GM06990 (cell line): Measurements from ENCODE around the gene SDF4.

Experiments used
- DNase-seq: peaks from one replicate; pipeline ENCODE4 v3.0.0-alpha.2; 2011; ENCODE audit not compliant: insufficient read length; ENCODE audit errors: extremely low read depth
- H3K27me3 ChIP-seq: replicated peaks from 2 replicates; pipeline ENCODE4 v1.6.0; 2011; ENCODE audit warnings: low read length; ENCODE audit not compliant: control insufficient read depth, insufficient read depth
- H3K36me3 ChIP-seq: 2 replicates; pipeline ENCODE4 v1.5.1; 2011; ENCODE audit warnings: low read length; ENCODE audit not compliant: control insufficient read depth, insufficient read depth
- H3K4me3 ChIP-seq: replicated peaks from 2 replicates; pipeline ENCODE4 v1.5.1; 2011; ENCODE audit warnings: low read depth, mild to moderate bottlenecking, control low read depth, low read length
- TF ChIP-seq, protein P1 (sequence below): IDR thresholded peaks from 2 replicates; pipeline ENCODE4 v1.5.1; 2011; ENCODE audit warnings: low read length, control low read depth, mild to moderate bottlenecking, inconsistent platforms; ENCODE audit not compliant: insufficient read depth, poor library complexity, severe bottlenecking

Gene SDF4

DNA sequence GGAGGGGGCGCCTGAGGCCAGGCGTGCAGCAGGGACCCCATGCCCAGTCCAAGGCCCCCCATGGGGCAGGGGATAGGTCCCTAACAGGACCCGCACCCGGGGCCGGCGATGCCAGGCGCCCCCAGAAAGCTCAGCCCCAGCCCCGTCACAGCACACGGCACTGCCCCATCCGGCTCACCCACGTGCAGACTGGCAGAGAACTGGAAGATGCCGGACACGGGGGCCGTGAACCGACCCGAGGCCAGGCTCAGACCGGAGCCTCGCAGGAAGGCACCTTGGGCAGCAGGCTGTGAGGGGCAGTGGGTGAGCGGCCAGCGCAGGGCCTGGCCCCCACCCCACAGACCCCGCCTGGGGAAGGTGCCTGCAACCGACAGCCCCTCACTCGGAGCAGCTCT lies 11.5 kb upstream of the SDF4 start:
- no peaks in the 10 kb centered on the region; the same call in 1 of the 2 replicates for H3K27me3 ChIP-seq
- H3K4me3 ChIP-seq, result no peak overlapping the region
- TF ChIP-seq, protein P1, sequence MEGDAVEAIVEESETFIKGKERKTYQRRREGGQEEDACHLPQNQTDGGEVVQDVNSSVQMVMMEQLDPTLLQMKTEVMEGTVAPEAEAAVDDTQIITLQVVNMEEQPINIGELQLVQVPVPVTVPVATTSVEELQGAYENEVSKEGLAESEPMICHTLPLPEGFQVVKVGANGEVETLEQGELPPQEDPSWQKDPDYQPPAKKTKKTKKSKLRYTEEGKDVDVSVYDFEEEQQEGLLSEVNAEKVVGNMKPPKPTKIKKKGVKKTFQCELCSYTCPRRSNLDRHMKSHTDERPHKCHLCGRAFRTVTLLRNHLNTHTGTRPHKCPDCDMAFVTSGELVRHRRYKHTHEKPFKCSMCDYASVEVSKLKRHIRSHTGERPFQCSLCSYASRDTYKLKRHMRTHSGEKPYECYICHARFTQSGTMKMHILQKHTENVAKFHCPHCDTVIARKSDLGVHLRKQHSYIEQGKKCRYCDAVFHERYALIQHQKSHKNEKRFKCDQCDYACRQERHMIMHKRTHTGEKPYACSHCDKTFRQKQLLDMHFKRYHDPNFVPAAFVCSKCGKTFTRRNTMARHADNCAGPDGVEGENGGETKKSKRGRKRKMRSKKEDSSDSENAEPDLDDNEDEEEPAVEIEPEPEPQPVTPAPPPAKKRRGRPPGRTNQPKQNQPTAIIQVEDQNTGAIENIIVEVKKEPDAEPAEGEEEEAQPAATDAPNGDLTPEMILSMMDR, result no peak
- no peaks in the 10 kb centered on the region for H3K36me3 ChIP-seq
- no peak for DNase-seq

DNA sequence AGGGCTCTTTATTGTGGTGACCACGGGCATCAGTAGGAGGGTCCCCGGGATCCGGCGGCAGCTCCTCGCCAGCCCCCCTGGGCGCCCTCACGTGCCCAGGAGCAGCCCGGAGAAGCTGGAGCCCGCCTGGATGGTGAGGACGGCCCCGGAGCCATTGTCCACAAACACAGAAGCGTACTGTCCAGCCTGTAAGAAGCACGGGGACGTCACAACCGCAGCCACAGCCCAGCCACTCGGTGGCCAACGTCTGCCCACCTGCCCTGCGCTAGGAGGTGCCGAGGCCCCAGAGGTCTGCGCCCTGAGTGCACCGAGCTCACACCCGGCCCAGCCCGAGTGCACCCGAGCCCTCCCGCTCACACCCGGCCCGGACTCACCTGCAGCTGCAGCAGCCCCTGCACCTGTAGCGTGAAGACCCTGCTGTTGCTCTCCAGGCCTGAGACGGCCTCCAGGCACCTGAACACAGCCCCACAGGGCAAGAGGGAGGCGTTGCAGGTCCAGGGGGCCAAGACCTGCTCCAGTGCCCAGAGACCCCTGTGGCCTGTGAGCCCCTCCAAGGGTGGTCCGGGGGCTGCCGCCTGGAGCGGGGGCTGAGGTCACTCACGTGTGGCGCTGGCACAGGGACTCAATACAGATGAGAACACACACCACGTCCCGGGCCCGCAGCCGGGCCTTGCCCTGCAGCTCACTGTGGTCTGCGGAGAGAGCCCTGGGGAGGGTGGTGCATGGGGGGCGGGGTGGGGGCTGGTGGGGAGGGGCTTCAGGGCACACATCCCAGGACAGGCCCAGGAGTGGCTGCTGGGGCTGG lies 10.9 kb upstream of the SDF4 start:
- Histone ChIP-seq H3K27me3 (no peaks in the 10 kb centered on the region; the same call in 1 of the 2 replicates), H3K4me3 (no peak overlapping the region)
- TF ChIP-seq, protein P1, result no peak

GRCh38 chr1:1241588-1242219 lies 9.9 kb upstream of the SDF4 start:
- Histone ChIP-seq H3K36me3 (no peaks in the 10 kb centered on the region), H3K27me3 (no peaks in the 10 kb centered on the region; the same call in 1 of the 2 replicates), H3K4me3 (no peak overlapping the region)
- TF ChIP-seq, protein P1, result no peak
- DNase-seq, result no peak

More for the DNA sequence above, 10.9 kb upstream of the SDF4 start:
- no peaks in the 10 kb centered on the region for H3K36me3 ChIP-seq
- no peak for DNase-seq

DNA sequence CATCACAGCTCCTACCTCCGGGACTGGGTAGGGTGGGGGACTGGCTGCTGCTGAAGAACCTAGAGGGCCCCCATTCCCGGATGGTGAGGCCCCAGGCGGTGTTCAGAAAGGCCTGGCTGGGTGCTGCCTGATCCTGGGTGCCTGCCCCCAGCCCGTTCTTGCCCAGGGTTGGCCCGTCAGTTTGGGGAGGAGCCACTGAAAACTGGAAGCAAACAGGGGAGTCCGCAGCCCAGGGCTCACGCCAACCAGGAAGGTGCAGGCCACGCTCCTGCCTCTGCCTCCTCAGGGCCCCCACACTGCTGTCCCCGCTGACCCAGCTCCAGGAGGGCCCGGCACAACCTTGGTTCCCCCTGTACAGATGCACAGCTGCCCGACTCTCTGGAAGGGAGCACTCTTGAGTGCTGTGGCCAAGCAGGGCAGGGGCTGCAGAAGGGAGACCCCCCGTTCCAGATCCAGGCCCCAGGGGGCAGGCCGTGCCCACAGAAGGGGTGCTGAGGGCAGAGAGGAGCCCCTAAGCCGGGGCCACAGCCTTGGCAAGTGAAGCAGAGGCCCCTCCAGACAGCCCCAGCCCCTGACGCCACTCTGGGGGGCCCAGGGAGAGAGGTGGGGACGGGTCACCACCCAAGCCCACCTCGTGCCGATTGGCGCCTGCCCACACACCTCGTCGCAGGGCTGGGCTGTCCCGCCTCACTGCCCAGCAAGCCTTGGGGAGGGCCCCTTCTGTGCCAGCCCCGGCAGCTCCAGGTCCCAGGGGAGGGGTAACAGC lies 9.2 kb upstream of the SDF4 start:
- H3K4me3 ChIP-seq, result no peak overlapping the region
- H3K36me3 ChIP-seq, result no peaks in the 10 kb centered on the region
- DNase-seq, result no peak
- H3K27me3 ChIP-seq, result no peaks in the 10 kb centered on the region; the same call in 1 of the 2 replicates
- TF ChIP-seq, protein P1, result no peak

DNA sequence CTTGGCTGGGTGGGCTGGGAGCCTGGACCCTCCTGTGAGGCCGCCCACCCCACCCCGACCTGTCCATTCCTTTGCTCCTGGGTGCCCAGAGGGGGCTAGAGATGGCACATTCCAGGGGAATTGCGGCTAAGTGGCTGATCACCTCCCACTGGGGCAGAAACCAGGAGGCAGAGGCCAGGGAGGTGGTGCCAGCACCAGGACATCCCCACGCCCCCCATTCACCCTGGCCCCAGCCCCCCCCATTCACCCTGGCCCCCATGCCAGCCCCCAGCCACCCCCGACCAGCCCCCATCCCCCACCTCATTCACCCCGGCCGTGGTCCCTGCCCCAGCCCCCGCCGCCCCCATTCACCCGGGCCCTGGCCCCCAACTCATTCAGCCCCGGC lies 8.5 kb upstream of the SDF4 start:
- Histone ChIP-seq H3K27me3 (no peaks in the 10 kb centered on the region; the same call in 1 of the 2 replicates), H3K36me3 (no peaks in the 10 kb centered on the region), H3K4me3 (no peak overlapping the region)
- no peak for DNase-seq
- TF ChIP-seq, protein P1, result no peak
